ENCODE measurements around the gene RHBDF1. TPM values are rescaled to one million over a fixed set of nuclear protein-coding genes. Genes with fewer than 3 reads are reported as not detected.

Gene RHBDF1
- total and polyA plus RNA-seq, 9 of the 15 experiments (the other 6 are each of a cell fraction or from before 2014, with no cell fraction given): 1.0 to 8.2 (median 4.2) TPM

DNA sequence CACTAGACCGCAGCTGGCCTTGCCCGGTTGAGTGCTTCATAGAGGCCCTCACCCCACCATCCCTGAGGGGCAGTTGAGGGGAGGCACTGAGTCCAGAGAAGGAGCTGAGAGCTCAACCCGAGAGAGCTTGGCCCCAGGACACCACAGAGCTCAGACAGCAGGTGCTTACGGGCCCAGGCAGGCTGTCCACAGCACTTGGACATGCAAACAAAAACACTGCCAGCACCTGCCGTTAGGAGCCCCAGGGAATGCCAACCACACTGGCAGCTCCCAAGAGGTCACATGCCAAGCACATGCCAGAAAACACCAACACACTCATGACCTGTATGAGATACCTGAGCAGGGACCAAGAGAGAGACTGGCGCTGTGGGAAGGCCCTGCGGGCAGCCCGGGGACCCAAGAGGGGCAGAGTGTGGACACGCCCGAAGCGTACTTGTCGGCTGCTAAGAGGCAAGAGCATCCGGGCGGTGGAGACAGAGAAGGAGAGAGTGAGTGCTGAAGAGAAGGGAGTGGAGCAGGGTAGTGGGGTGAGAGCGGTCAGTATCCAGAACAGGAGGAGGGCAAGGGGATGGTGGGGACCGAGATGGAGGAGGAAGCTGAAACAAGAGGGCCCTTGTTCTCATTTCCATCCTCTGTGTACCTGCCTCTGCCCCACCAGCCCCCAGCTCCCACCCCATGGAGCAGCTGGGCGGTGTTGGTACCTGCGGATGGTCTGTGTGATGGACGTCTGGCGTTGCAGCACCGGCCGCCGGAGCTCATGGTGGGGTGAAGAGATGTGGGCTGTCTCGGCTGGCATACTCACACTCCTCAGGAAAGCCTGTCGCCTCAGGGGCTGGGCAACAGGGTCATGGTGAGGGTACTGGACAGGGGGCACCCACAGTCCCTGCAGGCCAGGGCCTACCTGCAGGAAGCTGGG lies 8.2 kb downstream of the RHBDF1 start:
- in situ Hi-C loops (cut with MboI) (no loop called here), intact Hi-C loops (cut with micrococcal nuclease) (no loop called here)
- no peaks in the 10 kb centered on the region for H3K27me3 ChIP-seq (ENCODE audit: control insufficient read depth in 2 of 2, insufficient read depth in 2 of 2, low read length in 2 of 2)
- H3K9ac ChIP-seq (ENCODE audit: insufficient read depth in 1 of 2, low read depth in 2 of 2, low read length in 2 of 2): peak overlapping the region in 1 of 2 experiments; percentile 43; a peak in 1 of 4 replicates
- TF ChIP-seq ZC3H8 (IDR thresholded peaks at IDR 0.05) (no peak), ZZZ3 (IDR thresholded peaks at IDR 0.05) (no peak), HMG20A (CRISPR knock-in tag; conservative IDR thresholded peaks at IDR 0.05) (no peak), ZNF79 (CRISPR knock-in tag; IDR thresholded peaks at IDR 0.05; ENCODE audit: low read depth) (no peak), YY1 (IDR thresholded peaks at IDR 0.05; ENCODE audit: borderline replicate concordance in 1 of 3, control insufficient read depth in 1 of 3, extremely low read depth in 1 of 3, insufficient read depth in 3 of 3, insufficient read length in 1 of 3, insufficient replicate concordance in 2 of 3, low read depth in 1 of 3, low read length in 2 of 3) (no peak), GTF2E2 (tag; IDR thresholded peaks at IDR 0.05) (no peak), PRDM10 (IDR thresholded peaks at IDR 0.05; ENCODE audit: partially characterized antibody) (no peak)
- TF ChIP-seq, protein P1, sequence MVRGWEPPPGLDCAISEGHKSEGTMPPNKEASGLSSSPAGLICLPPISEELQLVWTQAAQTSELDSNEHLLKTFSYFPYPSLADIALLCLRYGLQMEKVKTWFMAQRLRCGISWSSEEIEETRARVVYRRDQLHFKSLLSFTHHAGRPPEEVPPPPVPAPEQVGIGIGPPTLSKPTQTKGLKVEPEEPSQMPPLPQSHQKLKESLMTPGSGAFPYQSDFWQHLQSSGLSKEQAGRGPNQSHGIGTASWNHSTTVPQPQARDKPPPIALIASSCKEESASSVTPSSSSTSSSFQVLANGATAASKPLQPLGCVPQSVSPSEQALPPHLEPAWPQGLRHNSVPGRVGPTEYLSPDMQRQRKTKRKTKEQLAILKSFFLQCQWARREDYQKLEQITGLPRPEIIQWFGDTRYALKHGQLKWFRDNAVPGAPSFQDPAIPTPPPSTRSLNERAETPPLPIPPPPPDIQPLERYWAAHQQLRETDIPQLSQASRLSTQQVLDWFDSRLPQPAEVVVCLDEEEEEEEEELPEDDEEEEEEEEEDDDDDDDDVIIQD (CRISPR knock-in tag; IDR thresholded peaks at IDR 0.05): no peak
- FAIRE-seq: no peak
- 67% methylated on average over 20 of the region's 25 CpGs for WGBS (ENCODE audit: insufficient coverage, low coverage, missing lambda C conversion rate)
- H3K36me3 ChIP-seq (ENCODE audit: control insufficient read depth, insufficient read depth, low read length): peaks cover under 1% of the 10 kb centered on the region; the same call in 2 of the 3 replicates
- no peak overlapping the region for H3K4me2 ChIP-seq (ENCODE audit: insufficient read depth, low read length)
- ATAC-seq: no peak
- H3K9me1 ChIP-seq (ENCODE audit: control insufficient read depth, insufficient read depth, low read length): no peaks in the 10 kb centered on the region
- no TSS peak for BruUV-seq (replicated peaks)
- no peak overlapping the region for H3K27ac ChIP-seq (ENCODE audit: extremely low read depth, low read depth, low read length)
- H3K9me3 ChIP-seq (replicated peaks; ENCODE audit: control insufficient read depth, insufficient read depth, low read depth, low read length): no peaks in the 10 kb centered on the region
- no peak for DNase-seq (ENCODE audit: extremely low read depth in 1 of 4, low spot score in 3 of 4)
- H3K79me2 ChIP-seq (ENCODE audit: control insufficient read depth, insufficient read depth, low read length): no peaks in the 10 kb centered on the region
- peaks cover 0 to 56% of the 10 kb centered on the region in 2 experiments; a peak in 3 of 5 replicates for H3K4me1 ChIP-seq (replicated peaks in 1 of 2; ENCODE audit: control insufficient read depth in 2 of 2, insufficient read depth in 2 of 2, low read length in 2 of 2)
- ChIA-PET CTCF (ENCODE audit: low intra/inter-chr PET ratio) (interaction anchor here (0.5 to 7.3 kb wide), 3 partner anchors 33 to 117 kb away, joined by 4 to 125 read pairs (median 41); partner anchors contain the start of gene HBQ1), POLR2A (interaction anchor here (0.8 to 1.6 kb wide), 4 partner anchors 11 to 193 kb away, joined by 3 to 7 read pairs (median 4); partner anchors contain the start of genes HBQ1, POLR3K and SNRNP25)
- H3K4me3 ChIP-seq: no peak overlapping the region
- H2AFZ ChIP-seq (ENCODE audit: low read depth, low read length): no peak overlapping the region
- H4K20me1 ChIP-seq (replicated peaks; ENCODE audit: control insufficient read depth, insufficient read depth, low read length): peaks cover 2% of the 10 kb centered on the region; the same call in 1 of the 2 replicates
